Sigmoid colon (tissue), 7 donors: ENCODE results near the gene IVNS1ABP. TPM values are rescaled to one million over a fixed set of nuclear protein-coding genes. Genes with fewer than 3 reads are reported as not detected.

Source experiments
- DNase-seq: peaks from one replicate; pipeline ENCODE4 v3.0.0-alpha.2; 2019
- H3K27ac ChIP-seq, 4 donors: fragments of 200-600 bp; sonication (generic); one replicate each; pipeline ENCODE4 v1.5.1; 2016 to 2019; ENCODE audit warnings: mild to moderate bottlenecking in 1 of 4
- H3K27me3 ChIP-seq, 3 donors: fragments of 200-600 bp; sonication (generic); one replicate each; pipeline ENCODE4 v1.5.1; 2019; ENCODE audit warnings: mild to moderate bottlenecking in 1 of 3
- H3K36me3 ChIP-seq, 4 donors: fragments of 200-600 bp; sonication (generic); one replicate each; pipeline ENCODE4 v1.5.1; 2016 to 2019
- H3K4me1 ChIP-seq, 4 donors: fragments of 200-600 bp; sonication (generic); one replicate each; pipeline ENCODE4 v1.5.1; 2017 to 2019
- H3K4me3 ChIP-seq, 4 donors: fragments of 200-600 bp; sonication (generic); one replicate each; pipeline ENCODE4 v1.5.1; 2017 to 2019; ENCODE audit warnings: mild to moderate bottlenecking in 2 of 4, moderate library complexity in 1 of 4
- H3K9me3 ChIP-seq, 4 donors: fragments of 200-600 bp in 3 of 4; sonication (generic) in 3 of 4; one replicate each; pipeline versions ENCODE4 v1.5.1 to v1.6.1; 2013 to 2019
- CTCF ChIP-seq, 4 experiments: fragments of 450-650 bp in 3 of 4; fragments of 200-600 bp in 1 of 4; IDR thresholded peaks; one replicate each; pipeline ENCODE4 v1.5.1; 2016 to 2019; ENCODE audit warnings: antibody characterized with exemption in 4 of 4, mild to moderate bottlenecking in 3 of 4, moderate library complexity in 2 of 4
- EP300 ChIP-seq, 4 donors: sonication (generic); formaldehyde crosslinking; IDR thresholded peaks; one replicate each; pipeline ENCODE4 v1.6.1; 2017; ENCODE audit warnings: antibody characterized with exemption in 4 of 4
- POLR2A ChIP-seq, 2 donors: fragments of 450-650 bp; IDR thresholded peaks; one replicate each; pipeline ENCODE4 v1.6.1; 2016; ENCODE audit warnings: antibody characterized with exemption in 2 of 2, mild to moderate bottlenecking in 2 of 2, moderate library complexity in 2 of 2
- POLR2AphosphoS5 ChIP-seq, 4 donors: sonication (generic); formaldehyde crosslinking; IDR thresholded peaks; one replicate each; pipeline ENCODE4 v1.6.1; 2017; ENCODE audit warnings: antibody characterized with exemption in 4 of 4
- WGBS, 2 donors: extraction: QIAGEN DNeasy Blood & Tissue Kit; methylation state at CpG; one replicate each; pipeline ENCODE4 v1.1.7; 2013; 5-methylcytosine and 5-hydroxymethylcytosine counted together
- intact Hi-C: fragments of 100-400 bp; cut with DNase I; formaldehyde crosslinking; loops from one replicate; pipeline ENCODE4 v1.15.1; 2023
- polyA plus RNA-seq, 3 donors: library from polyadenylated mRNA; stranded (reverse); fragments of 200-250 nt; gene quantifications; one replicate each; pipeline ENCODE4 v1.2.3, GENCODE V29; 2013
- total RNA-seq, 4 donors: library from RNA; depleted of rRNA; stranded (reverse); fragments of >200 nt; gene quantifications; one replicate each; pipeline ENCODE4 v1.1.0, GENCODE V29; 2016
- donor health status: healthy with polysubstance abuse.
- donor health status: Bipolar disorder and iron deficiency.
- donor health status: healthy.

IVNS1ABP gene
- total and polyA plus RNA-seq, 7 donors: 29.8 to 85.9 (median 36.0) TPM

DNA sequence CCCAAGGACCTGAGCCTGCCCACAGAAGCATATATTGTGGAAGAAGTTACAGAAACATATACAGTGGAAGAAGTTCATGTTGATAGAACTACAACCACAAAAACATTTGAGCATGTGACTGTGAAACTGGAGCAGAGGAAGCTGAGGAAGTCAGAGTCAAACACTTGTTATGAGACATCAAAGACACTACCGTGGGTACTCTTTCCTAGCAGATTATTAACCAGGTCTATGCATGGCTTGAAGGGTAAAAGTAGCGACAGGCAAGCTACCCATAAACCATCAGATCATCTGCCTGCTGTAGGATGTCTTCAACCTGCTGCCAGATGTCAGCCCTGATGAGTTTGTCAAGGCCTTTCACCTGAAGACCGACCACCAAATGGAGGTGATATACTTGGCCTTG lies 35.8 kb downstream of the IVNS1ABP start:
- H3K9me3 ChIP-seq: no peaks in the 10 kb centered on the region
- no peak overlapping the region for H3K4me3 ChIP-seq
- DNase-seq: no peak
- H3K4me1 ChIP-seq: peaks cover 0 to 13% (median 10%) of the 10 kb centered on the region in 4 donors
- H3K27me3 ChIP-seq: no peaks in the 10 kb centered on the region
- no peak overlapping the region for H3K27ac ChIP-seq
- intact Hi-C loops: no loop called here
- 36 to 43% methylated on average over 3 of the region's 3 CpGs for WGBS, 2 donors
- peaks cover 0 to 19% (median 0%) of the 10 kb centered on the region in 4 donors for H3K36me3 ChIP-seq
- no peak for TF ChIP-seq POLR2A (IDR thresholded peaks at IDR 0.05)
- TF ChIP-seq CTCF (IDR thresholded peaks at IDR 0.05): no peak
- TF ChIP-seq EP300 (IDR thresholded peaks at IDR 0.05): no peak
- no peak for TF ChIP-seq POLR2AphosphoS5 (IDR thresholded peaks at IDR 0.05)

- Histone ChIP-seq H3K9me3 (no peaks in the 10 kb centered on the region), H3K4me3 (no peak overlapping the region), H3K36me3 (peaks cover 0 to 19% (median 0%) of the 10 kb centered on the region in 4 donors), H3K27me3 (no peaks in the 10 kb centered on the region), H3K4me1 (peaks cover 0 to 13% (median 10%) of the 10 kb centered on the region in 4 donors), H3K27ac (no peak overlapping the region)
- 96 to 97% methylated on average over 2 of the region's 2 CpGs for WGBS, 2 donors
- DNase-seq: no peak
- TF ChIP-seq POLR2A (IDR thresholded peaks at IDR 0.05): no peak
- TF ChIP-seq EP300 (IDR thresholded peaks at IDR 0.05): no peak
- TF ChIP-seq POLR2AphosphoS5 (IDR thresholded peaks at IDR 0.05): no peak
- TF ChIP-seq CTCF (IDR thresholded peaks at IDR 0.05): no peak
- intact Hi-C loops: no loop called here
Observed at GRCh38 chr1:185280589-185280988, 36.5 kb downstream of the IVNS1ABP start.

DNA sequence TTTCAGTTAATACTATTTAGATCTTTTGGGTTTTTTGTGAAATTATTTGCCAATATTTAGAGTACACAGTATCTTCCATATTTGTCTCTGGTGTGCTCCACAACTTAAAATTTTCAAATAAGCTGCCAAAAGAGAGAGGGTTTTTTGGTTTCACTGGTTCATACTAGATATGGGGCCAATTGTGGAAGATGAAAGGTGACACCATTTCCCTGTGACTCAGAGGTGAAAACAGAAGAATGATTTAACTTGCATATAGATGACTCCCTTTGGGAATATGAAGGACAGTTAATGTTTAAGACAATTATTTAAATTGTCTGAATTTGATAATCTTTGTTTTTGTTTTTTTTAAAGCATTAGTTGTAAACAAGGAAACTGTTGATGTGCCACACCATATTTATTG lies 37.5 kb downstream of the IVNS1ABP start:
- TF ChIP-seq POLR2A (IDR thresholded peaks at IDR 0.05): no peak
- TF ChIP-seq CTCF (IDR thresholded peaks at IDR 0.05): no peak
- TF ChIP-seq POLR2AphosphoS5 (IDR thresholded peaks at IDR 0.05): no peak
- TF ChIP-seq EP300 (IDR thresholded peaks at IDR 0.05): no peak
- Histone ChIP-seq H3K27ac (no peak overlapping the region), H3K4me3 (no peak overlapping the region), H3K4me1 (peaks cover 0 to 8% (median 5%) of the 10 kb centered on the region in 4 donors), H3K27me3 (no peaks in the 10 kb centered on the region), H3K36me3 (peaks cover 0 to 19% (median 0%) of the 10 kb centered on the region in 4 donors), H3K9me3 (no peaks in the 10 kb centered on the region)
- intact Hi-C loops: no loop called here
- DNase-seq: no peak

DNA sequence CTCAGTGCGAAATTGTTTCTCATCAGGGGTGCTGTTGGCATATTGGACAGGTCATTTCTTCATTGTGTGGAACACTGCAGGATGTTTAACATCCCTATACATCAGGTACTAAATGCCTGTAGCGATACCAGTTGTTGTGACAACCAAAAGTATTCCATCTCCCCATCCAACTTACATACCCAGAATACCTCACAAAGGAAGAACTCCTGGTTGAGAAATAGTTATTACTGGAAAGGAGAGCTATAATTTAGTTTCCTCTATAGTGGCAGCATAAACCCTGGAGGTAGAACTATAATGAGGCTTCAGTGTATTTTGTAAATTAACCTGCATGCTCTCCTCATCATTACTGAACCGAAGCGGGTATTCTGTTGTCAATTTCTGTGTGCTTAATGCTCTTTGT lies 45.1 kb downstream of the IVNS1ABP start:
- WGBS, 2 donors: 92 to 93% methylated on average over 4 of the region's 4 CpGs
- no peaks in the 10 kb centered on the region for H3K27me3 ChIP-seq
- no peaks in the 10 kb centered on the region for H3K36me3 ChIP-seq
- no peaks in the 10 kb centered on the region for H3K9me3 ChIP-seq
- no peaks in the 10 kb centered on the region for H3K4me1 ChIP-seq
- H3K27ac ChIP-seq: no peak overlapping the region
- TF ChIP-seq POLR2AphosphoS5 (IDR thresholded peaks at IDR 0.05): no peak
- TF ChIP-seq CTCF (IDR thresholded peaks at IDR 0.05): no peak
- TF ChIP-seq EP300 (IDR thresholded peaks at IDR 0.05): no peak
- no peak for TF ChIP-seq POLR2A (IDR thresholded peaks at IDR 0.05)
- no peak for DNase-seq
- H3K4me3 ChIP-seq: no peak overlapping the region
- intact Hi-C loops: no loop called here

- intact Hi-C loops: no loop called here
- Histone ChIP-seq H3K27ac (no peak overlapping the region), H3K36me3 (no peaks in the 10 kb centered on the region), H3K4me1 (no peaks in the 10 kb centered on the region), H3K27me3 (no peaks in the 10 kb centered on the region), H3K4me3 (no peak overlapping the region), H3K9me3 (no peaks in the 10 kb centered on the region)
- 83 to 84% methylated on average over 2 of the region's 2 CpGs for WGBS, 2 donors
- no peak for DNase-seq
- no peak for TF ChIP-seq EP300 (IDR thresholded peaks at IDR 0.05)
- no peak for TF ChIP-seq POLR2AphosphoS5 (IDR thresholded peaks at IDR 0.05)
- no peak for TF ChIP-seq POLR2A (IDR thresholded peaks at IDR 0.05)
- no peak for TF ChIP-seq CTCF (IDR thresholded peaks at IDR 0.05)
Observed at GRCh38 chr1:185268352-185268751, 48.7 kb downstream of the IVNS1ABP start.
